SK-N-SH (cell line): Measurements from ENCODE around the gene UCK1. TPM values are rescaled to one million over a fixed set of nuclear protein-coding genes. Genes with fewer than 3 reads are reported as not detected.

Experiments used
- CTCF ChIA-PET: fragments of 300-600, 350-600 bp; formaldehyde crosslinking; extraction: SDS; loops from one replicate; lab custom pipeline; 2021; lab: Yijun Ruan, JAX
- POLR2A ChIA-PET: fragments of 350-600 bp; sonication (Branson Sonifier 250); formaldehyde crosslinking; extraction: SDS; loops from one replicate; lab custom pipeline; 2020; ENCODE audit warnings: antibody characterized with exemption, inconsistent platforms; lab: Yijun Ruan, JAX
- DNase-seq: peaks from one replicate; pipeline ENCODE4 v3.0.0; 2012
- H2AFZ ChIP-seq: fragments of 200-600 bp; sonication (generic); 2 replicates; pipeline ENCODE4 v1.8.1; 2016; ENCODE audit warnings: antibody characterized with exemption, mild to moderate bottlenecking, low read depth
- H3F3A ChIP-seq: fragments of 200-600 bp; sonication (generic); replicated peaks from 2 replicates; pipeline ENCODE3; 2016; ENCODE audit warnings: antibody characterized with exemption, mild to moderate bottlenecking; ENCODE audit not compliant: insufficient read depth
- H3K27ac ChIP-seq, 2 experiments: fragments of 200-500 bp in 1 of 2; fragments of 200-600 bp in 1 of 2; sonication (Bioruptor generic) in 1 of 2; sonication (generic), shearing (Covaris generic) in 1 of 2; 2 replicates each; pipeline versions ENCODE4 v1.5.1 to v1.6.1; 2014 to 2016; ENCODE audit warnings: low read depth in 2 of 2, inconsistent platforms in 1 of 2, low read length in 1 of 2, mild to moderate bottlenecking in 1 of 2, mixed read lengths in 1 of 2
- H3K27me3 ChIP-seq: fragments of 200-600 bp; sonication (generic), shearing (Covaris generic); 2 replicates; pipeline ENCODE4 v1.6.1; 2016; ENCODE audit warnings: mixed run types; ENCODE audit not compliant: insufficient read depth
- H3K36me3 ChIP-seq, 2 experiments: fragments of 200-500 bp in 1 of 2; fragments of 200-600 bp in 1 of 2; sonication (Bioruptor generic) in 1 of 2; sonication (generic) in 1 of 2; replicated peaks in 1 of 2; 2 replicates each; pipeline versions ENCODE3 to v1.5.1; 2014 to 2016; ENCODE audit warnings: low read length in 1 of 2, mild to moderate bottlenecking in 1 of 2; ENCODE audit not compliant: insufficient read depth in 2 of 2, control insufficient read depth in 1 of 2
- H3K4me1 ChIP-seq, 2 experiments: fragments of 200-500 bp in 1 of 2; fragments of 200-600 bp in 1 of 2; sonication (Bioruptor generic) in 1 of 2; sonication (generic), shearing (Covaris generic) in 1 of 2; 2 replicates each; pipeline versions ENCODE4 v1.5.1 to v1.6.1; 2014 to 2016; ENCODE audit warnings: low read depth in 1 of 2, low read length in 1 of 2, mixed run types in 1 of 2; ENCODE audit not compliant: insufficient read depth in 2 of 2, control insufficient read depth in 1 of 2
- H3K4me2 ChIP-seq: fragments of 200-600 bp; sonication (generic), shearing (Covaris generic); 2 replicates; pipeline ENCODE4 v1.6.1; 2017; ENCODE audit warnings: mixed run types
- H3K4me3 ChIP-seq, 2 experiments: fragments of 200-500 bp in 1 of 2; fragments of 200-600 bp in 1 of 2; sonication (Bioruptor generic) in 1 of 2; sonication (generic), shearing (Covaris generic) in 1 of 2; 2 replicates each; pipeline versions ENCODE4 v1.5.1 to v1.8.1; 2014 to 2016; ENCODE audit warnings: low read depth in 2 of 2, inconsistent platforms in 1 of 2, low read length in 1 of 2, mild to moderate bottlenecking in 1 of 2, mixed read lengths in 1 of 2, moderate library complexity in 1 of 2
- H3K79me2 ChIP-seq: fragments of 200-600 bp; sonication (generic); 2 replicates; pipeline ENCODE4 v1.8.1; 2017; ENCODE audit warnings: mild to moderate bottlenecking; ENCODE audit not compliant: insufficient read depth
- H3K9ac ChIP-seq: fragments of 200-600 bp; sonication (generic); 2 replicates; pipeline ENCODE4 v1.6.1; 2017; ENCODE audit warnings: mixed run types
- H3K9me2 ChIP-seq: fragments of 200-600 bp; sonication (generic); 2 replicates; pipeline ENCODE4 v1.6.1; 2017; ENCODE audit warnings: mixed run types
- H3K9me3 ChIP-seq: fragments of 200-600 bp; sonication (generic); 2 replicates; pipeline ENCODE4 v1.6.1; 2017; ENCODE audit warnings: mixed run types, mild to moderate bottlenecking, moderate library complexity
- H4K20me1 ChIP-seq: fragments of 200-600 bp; sonication (generic); 2 replicates; pipeline ENCODE4 v1.6.1; 2017; ENCODE audit warnings: mild to moderate bottlenecking, mixed run types; ENCODE audit not compliant: insufficient read depth
- EZH2phosphoT487 ChIP-seq: fragments of 200-600 bp; sonication (generic); IDR thresholded peaks from 2 replicates; pipeline ENCODE4 v1.6.1; 2017; ENCODE audit warnings: low read depth, mixed run types, mild to moderate bottlenecking, antibody characterized with exemption, moderate library complexity, borderline replicate concordance
- FOSL2 ChIP-seq: IDR thresholded peaks from 2 replicates; pipeline ENCODE4 v1.4.0; 2012; ENCODE audit warnings: low read depth, mild to moderate bottlenecking, moderate library complexity, borderline replicate concordance
- FOXM1 ChIP-seq: IDR thresholded peaks from 2 replicates; pipeline ENCODE4 v1.4.0; 2012; ENCODE audit warnings: low read depth, mild to moderate bottlenecking
- GABPA ChIP-seq: IDR thresholded peaks from 2 replicates; pipeline ENCODE4 v1.4.0; 2012; ENCODE audit warnings: low read depth, mild to moderate bottlenecking
- GATA2 ChIP-seq: sonication (generic); formaldehyde crosslinking; IDR thresholded peaks from 2 replicates; pipeline ENCODE4 v1.5.0; 2020; ENCODE audit warnings: mild to moderate bottlenecking, missing genetic modification reagents
- JUND ChIP-seq: IDR thresholded peaks from 2 replicates; pipeline ENCODE4 v1.4.0; 2012
- MAX ChIP-seq: IDR thresholded peaks from 2 replicates; pipeline ENCODE4 v1.4.0; 2012; ENCODE audit warnings: low read depth
- MEF2A ChIP-seq: IDR thresholded peaks from 2 replicates; pipeline ENCODE4 v1.4.0; 2012; ENCODE audit warnings: low read depth, borderline replicate concordance
- MXI1 ChIP-seq: IDR thresholded peaks from 2 replicates; pipeline ENCODE4 v1.6.1; 2012; ENCODE audit warnings: mild to moderate bottlenecking, low read depth, low read length, improper control_type of control experiment
- NFIC ChIP-seq: IDR thresholded peaks from 2 replicates; pipeline ENCODE4 v1.4.0; 2012; ENCODE audit warnings: borderline replicate concordance
- NRF1 ChIP-seq: IDR thresholded peaks from 2 replicates; pipeline ENCODE4 v1.6.1; 2012; ENCODE audit warnings: low read depth, mild to moderate bottlenecking, low read length
- PBX3 ChIP-seq: IDR thresholded peaks from 2 replicates; pipeline ENCODE4; 2012
- POLR2AphosphoS5 ChIP-seq: IDR thresholded peaks from 2 replicates; pipeline ENCODE4 v1.6.1; 2012; ENCODE audit warnings: low read depth, low read length
- RCOR1 ChIP-seq: fragments of 150-350 bp; IDR thresholded peaks from 2 replicates; pipeline ENCODE4 v1.6.1; 2017; ENCODE audit warnings: antibody characterized with exemption, low read length
- RFX5 ChIP-seq: IDR thresholded peaks from 2 replicates; pipeline ENCODE4 v1.6.1; 2012; ENCODE audit warnings: mild to moderate bottlenecking, improper control_type of control experiment, low read length
- SIN3A ChIP-seq: IDR thresholded peaks from 2 replicates; pipeline ENCODE4 v1.6.1; 2012; ENCODE audit warnings: low read depth, mild to moderate bottlenecking, low read length, moderate library complexity, borderline replicate concordance
- SMC3 ChIP-seq: IDR thresholded peaks from 2 replicates; pipeline ENCODE4 v1.6.1; 2012; ENCODE audit warnings: low read depth, low read length, improper control_type of control experiment
- USF1 ChIP-seq: IDR thresholded peaks from 2 replicates; pipeline ENCODE4 v1.4.0; 2012; ENCODE audit warnings: low read depth, borderline replicate concordance
- USF2 ChIP-seq: fragments of 150-350 bp; IDR thresholded peaks from 2 replicates; pipeline ENCODE4 v1.6.1; 2017; ENCODE audit warnings: antibody characterized with exemption, low read length, low read depth, borderline replicate concordance
- YY1 ChIP-seq: IDR thresholded peaks from 2 replicates; pipeline ENCODE4 v1.4.0; 2012; ENCODE audit warnings: low read depth, mild to moderate bottlenecking
- WGBS: methylation state at CpG from one replicate; pipeline ENCODE4 v1.1.6; 2017; ENCODE audit warnings: low lambda C conversion rate; 5-methylcytosine and 5-hydroxymethylcytosine counted together
- polyA plus RNA-seq, 3 experiments: library from polyadenylated mRNA; depleted of rRNA; stranded (reverse); fragments of >200 nt; gene quantifications; 2 replicates each; pipeline ENCODE4 v1.2.3, GENCODE V29; 2012

The UCK1 gene
- polyA plus RNA-seq, 1 of the 3 experiments (the other 2 are of a cell fraction) = 32.9 TPM

GRCh38 chr9:131521822-131522221, 9.2 kb downstream of the UCK1 start:
- no peak overlapping the region for H3K9ac ChIP-seq
- no peak for DNase-seq
- H4K20me1 ChIP-seq = no peaks in the 10 kb centered on the region
- no peaks in the 10 kb centered on the region for H3K27me3 ChIP-seq
- H3K36me3 ChIP-seq = peaks cover 9 to 82% of the 10 kb centered on the region in 2 experiments
- POLR2A ChIA-PET = no interaction called here
- H3F3A ChIP-seq = no peaks in the 10 kb centered on the region
- no peak overlapping the region for H3K27ac ChIP-seq
- CTCF ChIA-PET = no interaction called here
- no peaks in the 10 kb centered on the region for H3K79me2 ChIP-seq
- no peaks in the 10 kb centered on the region for H3K9me3 ChIP-seq
- WGBS = 91% methylated on average over 13 of the region's 13 CpGs
- no peaks in the 10 kb centered on the region for H3K9me2 ChIP-seq
- no peaks in the 10 kb centered on the region; a peak in 1 of 4 replicates for H3K4me1 ChIP-seq
- no peak overlapping the region for H3K4me3 ChIP-seq
- H2AFZ ChIP-seq = no peak overlapping the region
- no peak overlapping the region for H3K4me2 ChIP-seq
- no peak for TF ChIP-seq GATA2
- no peak for TF ChIP-seq GABPA
- no peak for TF ChIP-seq MXI1
- TF ChIP-seq RCOR1 = no peak
- no peak for TF ChIP-seq NFIC
- no peak for TF ChIP-seq USF2

GRCh38 chr9:131521203-131521602, 9.9 kb downstream of the UCK1 start:
- 92% methylated on average over 10 of the region's 10 CpGs for WGBS
- CTCF ChIA-PET = interaction anchor here (0.9 kb wide), 1 partner anchor 9 kb away, joined by 3 read pairs; no protein-coding TSS in a partner anchor

GRCh38 chr9:131520503-131520902, 10.6 kb downstream of the UCK1 start:
- H3K4me1 ChIP-seq = no peaks in the 10 kb centered on the region; a peak in 1 of 4 replicates
- H3K9me3 ChIP-seq = no peaks in the 10 kb centered on the region
- H3K27ac ChIP-seq = no peak overlapping the region
- no peaks in the 10 kb centered on the region for H3K27me3 ChIP-seq
- peaks cover 19 to 84% of the 10 kb centered on the region in 2 experiments for H3K36me3 ChIP-seq
- no peaks in the 10 kb centered on the region for H3K9me2 ChIP-seq
- H3K4me2 ChIP-seq = no peak overlapping the region
- DNase-seq = no peak
- 83% methylated on average over 16 of the region's 16 CpGs for WGBS
- POLR2A ChIA-PET = interaction anchor here (0.6 kb wide), 1 partner anchor 31 kb away, joined by 7 read pairs; no protein-coding TSS in a partner anchor
- CTCF ChIA-PET = interaction anchor here (0.9 to 1.6 kb wide), 3 partner anchors 9 to 220 kb away, joined by 3 to 5 read pairs (median 3); partner anchors contain the start of gene RAPGEF1
- no peak overlapping the region for H2AFZ ChIP-seq
- H3K79me2 ChIP-seq = no peaks in the 10 kb centered on the region
- H3F3A ChIP-seq = no peaks in the 10 kb centered on the region
- no peaks in the 10 kb centered on the region for H4K20me1 ChIP-seq
- H3K4me3 ChIP-seq = no peak overlapping the region
- no peak overlapping the region for H3K9ac ChIP-seq
- TF ChIP-seq FOXM1 (no peak), JUND (no peak), MAX (no peak), USF2 (no peak), NFIC (no peak), SIN3A (no peak), RCOR1 (no peak), RFX5 (no peak), MEF2A (no peak), GATA2 (no peak), PBX3 (no peak), POLR2AphosphoS5 (no peak), NRF1 (no peak), USF1 (no peak), SMC3 (no peak), EZH2phosphoT487 (no peak)

More at GRCh38 chr9:131521203-131521602, 9.9 kb downstream of the UCK1 start:
- no peaks in the 10 kb centered on the region for H3K9me2 ChIP-seq
- H3F3A ChIP-seq = no peaks in the 10 kb centered on the region
- no peak overlapping the region for H3K9ac ChIP-seq
- no peak overlapping the region for H3K4me2 ChIP-seq
- TF ChIP-seq FOSL2 (no peak), YY1 (no peak), FOXM1 (no peak)
- POLR2A ChIA-PET = no interaction called here
- H4K20me1 ChIP-seq = no peaks in the 10 kb centered on the region
- no peaks in the 10 kb centered on the region for H3K9me3 ChIP-seq
- no peaks in the 10 kb centered on the region; a peak in 1 of 4 replicates for H3K4me1 ChIP-seq
- no peak for DNase-seq
- no peaks in the 10 kb centered on the region for H3K79me2 ChIP-seq
- peaks cover 15 to 84% of the 10 kb centered on the region in 2 experiments for H3K36me3 ChIP-seq
- no peak overlapping the region for H3K27ac ChIP-seq
- H2AFZ ChIP-seq = no peak overlapping the region
- H3K27me3 ChIP-seq = no peaks in the 10 kb centered on the region
- no peak overlapping the region for H3K4me3 ChIP-seq
